ENCODE measurements around the gene DENND2D. TPM values are rescaled to one million over a fixed set of nuclear protein-coding genes. Genes with fewer than 3 reads are reported as not detected.

The DENND2D gene
- total and polyA plus RNA-seq, 4 experiments from 2014 or later = 125 to 284 (median 252) TPM

DNA sequence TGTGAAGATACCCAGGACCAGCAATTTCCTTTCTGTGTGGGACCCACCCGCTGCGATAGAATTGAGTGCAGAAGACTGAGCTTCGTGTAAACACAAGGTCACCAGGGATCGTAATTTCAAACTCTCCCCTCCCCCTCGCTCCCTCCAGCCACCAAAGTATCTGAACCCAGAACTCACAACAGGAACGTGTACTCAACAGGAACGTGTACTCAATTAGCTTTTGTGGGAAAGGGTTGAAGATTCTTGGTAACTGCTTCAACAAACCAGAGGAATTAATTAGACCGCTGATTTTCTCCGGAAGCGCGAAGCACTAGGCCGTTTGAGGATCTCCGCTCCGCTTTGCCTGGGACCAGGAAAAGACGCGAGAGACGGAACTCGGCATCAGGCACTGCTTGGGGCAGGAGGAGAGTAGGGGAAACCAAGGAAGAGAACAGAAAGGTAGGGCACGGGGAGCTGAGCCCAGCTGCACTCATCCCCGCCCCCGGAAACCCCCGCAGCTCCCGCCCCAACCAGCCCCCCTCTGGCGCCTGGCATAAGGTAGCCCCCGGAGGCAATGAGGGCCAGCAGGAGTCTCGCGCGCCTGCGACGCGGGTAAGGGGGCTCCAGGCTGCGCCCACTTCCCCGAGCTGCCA, 61.0 kb downstream of the DENND2D start:
- no peaks in the 10 kb centered on the region for H3K9me3 ChIP-seq (ENCODE audit: control insufficient read depth in 1 of 2, low read length in 2 of 2)
- H3K27ac ChIP-seq (ENCODE audit: low read depth, low read length) = peak overlapping the region; percentile 79
- H3K36me3 ChIP-seq (ENCODE audit: insufficient read depth, low read length) = peaks cover 4% of the 10 kb centered on the region
- DNase-seq = peak in 1 of 5 donors; percentile 50
- Mint-ChIP-seq H3K4me1 (peaks cover 32 to 54% (median 41%) of the 10 kb centered on the region in 4 donors), H3K27ac (peak overlapping the region; percentile 84 to 100 (median 99)), H3K4me3 (peak overlapping the region; percentile 98 to 100 (median 100)), H3K9me3 (peaks cover 0 to 2% (median 0%) of the 10 kb centered on the region in 8 donors), H3K36me3 (peaks cover 20 to 40% of the 10 kb centered on the region in 2 donors), H3K27me3 (no peaks in the 10 kb centered on the region)
- H3K27me3 ChIP-seq (ENCODE audit: insufficient read depth, low read length) = no peaks in the 10 kb centered on the region
- POLR2A ChIA-PET (ENCODE audit: partially characterized antibody) = interaction anchor here (0.8 to 3.3 kb wide), 24 partner anchors 11 to 802 kb away, joined by 3 to 36 read pairs (median 4); partner anchors contain the start of genes DENND2D, KCNA3, LRIF1 and OVGP1
- H3K4me1 ChIP-seq (ENCODE audit: insufficient read depth, low read length) = peaks cover 54% of the 10 kb centered on the region
- H3K4me3 ChIP-seq (ENCODE audit: low read length in 2 of 2) = peak overlapping the region; percentile 57 to 97
- intact Hi-C loops (cut with micrococcal nuclease) = loop anchor here (1.0 kb wide), 1 partner anchor 264 kb away; no protein-coding TSS in a partner anchor
- CTCF ChIA-PET (ENCODE audit: partially characterized antibody) = interaction anchor here (1.1 to 2.3 kb wide), 7 partner anchors 54 to 520 kb away, joined by 3 to 9 read pairs (median 3); no protein-coding TSS in a partner anchor

Other genes with a start within 250 kb of the DENND2D start
- gene LRIF1, start 236.7 kb downstream of the DENND2D start, total RNA-seq = 10 to 100 TPM; 27.0 to 28.2 TPM
- 10 to 100 TPM; 16.9 to 20.3 TPM for gene LRIF1, start 236.7 kb downstream of the DENND2D start, polyA plus RNA-seq
- 10 to 100 TPM; 37.5 to 38.8 TPM for gene DRAM2, start 60.6 kb downstream of the DENND2D start, total RNA-seq
- 100 to 1,000 TPM in 1 of 2 donors, 10 to 100 TPM in 1; 77.1 to 101 TPM for gene DRAM2, start 60.6 kb downstream of the DENND2D start, polyA plus RNA-seq
- gene CEPT1, start 60.4 kb downstream of the DENND2D start, total RNA-seq = 10 to 100 TPM; 49.1 to 49.6 TPM
- 10 to 100 TPM; 18.4 to 33.3 TPM for gene CEPT1, start 60.4 kb downstream of the DENND2D start, polyA plus RNA-seq
- gene CHI3L2, start 27.1 kb upstream of the DENND2D start, total RNA-seq = 1 to 10 TPM; 1.7 to 1.9 TPM
- gene CHI3L2, start 27.1 kb upstream of the DENND2D start, polyA plus RNA-seq = 10 to 100 TPM; 15.6 to 18.2 TPM
- gene CHIA, start 90.2 kb upstream of the DENND2D start, total RNA-seq = not detected
- gene CHIA, start 90.2 kb upstream of the DENND2D start, polyA plus RNA-seq = not detected
- 1 to 10 TPM; 4.5 to 4.9 TPM for gene OVGP1, start 227.1 kb upstream of the DENND2D start, total RNA-seq
- under 1 TPM in 1 of 2 donors, not detected in 1; 0.61 TPM for gene OVGP1, start 227.1 kb upstream of the DENND2D start, polyA plus RNA-seq
- gene WDR77, start 248.6 kb upstream of the DENND2D start, total RNA-seq = 10 to 100 TPM; 26.3 to 30.3 TPM
- 10 to 100 TPM; 38.5 to 52.6 TPM for gene WDR77, start 248.6 kb upstream of the DENND2D start, polyA plus RNA-seq
- 100 to 1,000 TPM; 103 to 112 TPM for gene ATP5PB, start 248.8 kb upstream of the DENND2D start, total RNA-seq
- gene ATP5PB, start 248.8 kb upstream of the DENND2D start, polyA plus RNA-seq = 100 to 1,000 TPM; 487 to 655 TPM